HG02973 (cell line): ENCODE results near the gene TRAF3.
"Not testable (repeated sequence)": the region's sequence is repeated elsewhere in the genome, so short reads cannot be mapped to it uniquely, and the experiment has no call there.

Experiments
- ATAC-seq: cut with Tn5 transposase; IDR thresholded peaks from one replicate; pipeline ENCODE4 v1.9.1; 2021; ENCODE audit warnings: moderate library complexity; ENCODE audit not compliant: unreplicated experiment

The TRAF3 gene

GRCh38 chr14:102885737-102886447 is 108.6 kb downstream of the TRAF3 start:
- no peak for ATAC-seq

GRCh38 chr14:102888748-102889147 is 111.5 kb downstream of the TRAF3 start:
- ATAC-seq, result no peak

GRCh38 chr14:102889615-102890014 is 112.4 kb downstream of the TRAF3 start:
- no peak for ATAC-seq

- ATAC-seq, result no peak
Measured at GRCh38 chr14:102891111-102891510, 113.9 kb downstream of the TRAF3 start.

GRCh38 chr14:102891556-102891955 is 114.3 kb downstream of the TRAF3 start:
- no peak for ATAC-seq

GRCh38 chr14:102892651-102893050 is 115.4 kb downstream of the TRAF3 start:
- no peak for ATAC-seq

- ATAC-seq, result no peak
Measured at GRCh38 chr14:102893452-102893851, 116.2 kb downstream of the TRAF3 start.

- not testable (repeated sequence) for ATAC-seq
Measured at GRCh38 chr14:102896735-102897134, 119.5 kb downstream of the TRAF3 start.

GRCh38 chr14:102897299-102898027 is 120.2 kb downstream of the TRAF3 start:
- no peak for ATAC-seq

- ATAC-seq, result no peak
Measured at GRCh38 chr14:102898298-102898697, 121.0 kb downstream of the TRAF3 start.

- no peak for ATAC-seq
Measured at GRCh38 chr14:102898776-102899515, 121.7 kb downstream of the TRAF3 start.

- ATAC-seq, result no peak
Measured at GRCh38 chr14:102899516-102899900, 122.3 kb downstream of the TRAF3 start.

GRCh38 chr14:102900631-102901571 is 123.7 kb downstream of the TRAF3 start:
- peak; percentile 54 for ATAC-seq

GRCh38 chr14:102901633-102902032 is 124.4 kb downstream of the TRAF3 start:
- ATAC-seq, result peak; percentile 76

- ATAC-seq, result no peak
Measured at GRCh38 chr14:102902086-102902485, 124.8 kb downstream of the TRAF3 start.

GRCh38 chr14:102902523-102903247 is 125.4 kb downstream of the TRAF3 start:
- ATAC-seq, result no peak

- ATAC-seq, result no peak
Measured at GRCh38 chr14:102903248-102903888, 126.1 kb downstream of the TRAF3 start.

- ATAC-seq, result no peak
Measured at GRCh38 chr14:102903889-102904512, 126.8 kb downstream of the TRAF3 start.
